Sigmoid colon (tissue), 4 donors: Measurements from ENCODE around the gene DLX1.

Experiments
- EP300 ChIP-seq, 4 donors: sonication (generic); formaldehyde crosslinking; IDR thresholded peaks; one replicate each; pipeline ENCODE4 v1.6.1; 2017; ENCODE audit warnings: antibody characterized with exemption in 4 of 4
- POLR2A ChIP-seq, 2 donors: fragments of 450-650 bp; IDR thresholded peaks; one replicate each; pipeline ENCODE4 v1.6.1; 2016; ENCODE audit warnings: antibody characterized with exemption in 2 of 2, mild to moderate bottlenecking in 2 of 2, moderate library complexity in 2 of 2
- TF ChIP-seq, protein P1 (sequence below), 4 experiments: fragments of 450-650 bp in 3 of 4; fragments of 200-600 bp in 1 of 4; IDR thresholded peaks; one replicate each; pipeline ENCODE4 v1.5.1; 2016 to 2019; ENCODE audit warnings: antibody characterized with exemption in 4 of 4, mild to moderate bottlenecking in 3 of 4, moderate library complexity in 2 of 4

DNA sequence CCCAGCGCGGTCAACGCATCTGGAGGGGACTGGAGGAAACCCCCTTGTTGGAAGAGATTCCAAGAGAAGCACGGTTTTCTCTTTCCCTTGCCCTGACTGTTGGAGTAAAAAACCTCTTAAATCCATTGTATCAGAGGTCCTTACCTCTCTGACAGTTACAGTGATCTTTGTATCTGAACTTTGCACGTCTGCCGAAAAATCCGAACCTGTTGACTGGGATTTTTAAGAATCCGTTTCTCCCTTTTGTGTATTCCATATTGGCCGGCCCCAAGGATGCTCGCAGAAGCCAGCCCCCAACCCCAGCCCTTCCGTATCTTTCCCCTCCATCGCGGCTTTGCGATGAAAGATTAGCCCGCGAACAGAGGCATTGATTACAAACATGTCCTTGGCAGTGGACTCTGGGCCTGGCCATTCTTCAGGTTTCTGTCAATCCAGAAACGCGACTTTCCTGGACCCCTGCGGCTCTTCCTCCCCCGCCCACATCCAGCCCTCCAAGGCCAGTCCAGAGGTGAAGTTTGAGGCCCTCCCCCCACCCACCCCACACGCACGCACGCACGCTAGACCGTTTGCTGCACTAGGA, 4.6 kb upstream of the DLX1 start:
- TF ChIP-seq, protein P1, sequence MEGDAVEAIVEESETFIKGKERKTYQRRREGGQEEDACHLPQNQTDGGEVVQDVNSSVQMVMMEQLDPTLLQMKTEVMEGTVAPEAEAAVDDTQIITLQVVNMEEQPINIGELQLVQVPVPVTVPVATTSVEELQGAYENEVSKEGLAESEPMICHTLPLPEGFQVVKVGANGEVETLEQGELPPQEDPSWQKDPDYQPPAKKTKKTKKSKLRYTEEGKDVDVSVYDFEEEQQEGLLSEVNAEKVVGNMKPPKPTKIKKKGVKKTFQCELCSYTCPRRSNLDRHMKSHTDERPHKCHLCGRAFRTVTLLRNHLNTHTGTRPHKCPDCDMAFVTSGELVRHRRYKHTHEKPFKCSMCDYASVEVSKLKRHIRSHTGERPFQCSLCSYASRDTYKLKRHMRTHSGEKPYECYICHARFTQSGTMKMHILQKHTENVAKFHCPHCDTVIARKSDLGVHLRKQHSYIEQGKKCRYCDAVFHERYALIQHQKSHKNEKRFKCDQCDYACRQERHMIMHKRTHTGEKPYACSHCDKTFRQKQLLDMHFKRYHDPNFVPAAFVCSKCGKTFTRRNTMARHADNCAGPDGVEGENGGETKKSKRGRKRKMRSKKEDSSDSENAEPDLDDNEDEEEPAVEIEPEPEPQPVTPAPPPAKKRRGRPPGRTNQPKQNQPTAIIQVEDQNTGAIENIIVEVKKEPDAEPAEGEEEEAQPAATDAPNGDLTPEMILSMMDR (IDR thresholded peaks at IDR 0.05): no peak
- TF ChIP-seq EP300 (IDR thresholded peaks at IDR 0.05): no peak
- TF ChIP-seq POLR2A (IDR thresholded peaks at IDR 0.05): no peak
